Effector memory CD4-positive, alpha-beta T cell (primary cell): ENCODE results near the gene TBL2.
A peak's percentile ranks its signal among the peaks of the same experiment; 100 is the strongest.
"Not testable (repeated sequence)": the region's sequence is repeated elsewhere in the genome, so short reads cannot be mapped to it uniquely, and the experiment has no call there.

Experiments
- DNase-seq, 3 donors: peaks; one replicate each; pipeline ENCODE4 v3.0.0-alpha.2; 2020
- H3K27ac ChIP-seq: 2 replicates; pipeline ENCODE4 v1.7.0; 2013; ENCODE audit warnings: mild to moderate bottlenecking, low read length, moderate library complexity; ENCODE audit not compliant: insufficient read depth, poor library complexity, severe bottlenecking
- H3K27me3 ChIP-seq: replicated peaks from 2 replicates; pipeline ENCODE4 v1.7.0; 2013; ENCODE audit warnings: mild to moderate bottlenecking, low read length; ENCODE audit not compliant: insufficient read depth, control insufficient read depth, poor library complexity, severe bottlenecking
- H3K36me3 ChIP-seq: 2 replicates; pipeline ENCODE4 v1.7.0; 2013; ENCODE audit warnings: mild to moderate bottlenecking, low read length, moderate library complexity; ENCODE audit not compliant: control insufficient read depth, insufficient read depth
- H3K4me1 ChIP-seq: 2 replicates; pipeline ENCODE4 v1.7.0; 2013; ENCODE audit warnings: low read length, mild to moderate bottlenecking; ENCODE audit not compliant: control insufficient read depth, insufficient read depth, poor library complexity, severe bottlenecking
- H3K4me3 ChIP-seq: 2 replicates; pipeline ENCODE4 v1.7.0; 2013; ENCODE audit warnings: low read length, low read depth, mild to moderate bottlenecking; ENCODE audit not compliant: insufficient read depth, poor library complexity, severe bottlenecking
- H3K9me3 ChIP-seq: 2 replicates; pipeline ENCODE4 v1.7.0; 2013; ENCODE audit warnings: mild to moderate bottlenecking, low read length, moderate library complexity; ENCODE audit not compliant: control insufficient read depth

TBL2 gene

DNA sequence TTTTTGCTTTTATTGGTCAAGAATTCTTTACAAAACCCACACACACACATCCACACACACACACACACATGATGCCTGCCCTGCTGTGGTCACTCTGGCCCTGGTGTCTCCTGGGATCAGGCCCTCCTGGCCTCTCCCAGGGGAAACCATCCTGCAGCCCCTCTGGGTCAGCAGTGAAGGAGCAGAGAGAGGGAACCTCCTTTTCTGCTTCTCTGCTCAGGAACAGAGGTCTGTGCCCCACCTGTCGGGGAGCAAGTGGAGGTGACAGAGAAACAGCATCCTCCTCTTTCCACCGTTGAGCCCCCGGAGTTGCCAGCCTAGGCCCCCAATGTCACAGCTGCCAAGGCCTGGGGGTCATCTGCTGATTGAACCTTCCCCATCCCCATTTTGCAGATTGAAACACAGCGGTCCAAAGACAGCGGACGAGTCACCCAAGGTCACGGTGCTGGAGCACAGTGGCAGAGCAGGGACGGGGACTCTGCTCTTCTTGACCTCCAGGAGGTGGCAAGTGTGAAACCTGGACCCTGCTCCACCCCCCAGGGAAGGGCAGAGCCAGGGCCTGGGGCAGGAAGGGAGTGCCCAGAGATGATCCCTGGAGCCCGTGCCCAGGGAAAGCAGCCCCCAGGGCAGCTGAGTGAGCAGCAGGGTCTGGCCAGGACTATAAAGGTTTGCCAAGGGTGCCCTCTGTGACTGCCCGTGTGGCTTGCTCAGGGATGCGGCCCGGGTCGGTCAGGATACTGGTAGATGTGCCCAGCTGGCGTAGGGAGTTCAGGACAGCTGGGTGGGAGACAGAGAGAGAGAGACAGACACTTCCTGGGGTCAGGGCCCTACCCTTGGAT is 15.0 kb upstream of the TBL2 start:
- DNase-seq, result no peak
- no peaks in the 10 kb centered on the region for H3K27me3 ChIP-seq
- no peaks in the 10 kb centered on the region for H3K4me1 ChIP-seq
- no peak overlapping the region for H3K27ac ChIP-seq
- no peak overlapping the region for H3K4me3 ChIP-seq
- H3K9me3 ChIP-seq, result no peaks in the 10 kb centered on the region
- H3K36me3 ChIP-seq, result no peaks in the 10 kb centered on the region

GRCh38 chr7:73586911-73587310 is 8.5 kb upstream of the TBL2 start:
- Histone ChIP-seq H3K36me3 (no peaks in the 10 kb centered on the region), H3K27ac (no peak overlapping the region), H3K4me1 (no peaks in the 10 kb centered on the region), H3K4me3 (no peak overlapping the region), H3K9me3 (no peaks in the 10 kb centered on the region), H3K27me3 (no peaks in the 10 kb centered on the region)
- no peak for DNase-seq

DNA sequence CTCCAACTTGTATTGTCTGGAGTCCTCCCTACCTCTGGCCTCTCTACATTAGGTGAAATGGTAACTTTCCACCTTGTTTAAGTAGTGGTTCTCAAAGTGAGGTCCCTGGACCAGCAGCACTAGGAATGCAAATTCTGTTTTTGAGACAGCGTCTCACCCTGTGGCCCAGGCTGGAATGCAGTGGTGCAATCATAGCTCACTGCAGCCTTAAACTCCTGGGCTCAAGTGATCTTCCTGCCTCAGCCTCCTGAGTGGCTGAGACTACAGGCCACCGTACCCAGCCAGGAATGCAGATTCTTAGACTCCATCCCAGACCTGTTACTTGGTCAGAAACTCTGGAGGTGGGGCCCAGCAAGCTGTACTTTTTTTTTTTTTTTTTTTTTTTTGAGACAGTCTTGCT is 6.8 kb upstream of the TBL2 start:
- Histone ChIP-seq H3K27ac (no peak overlapping the region), H3K4me1 (no peaks in the 10 kb centered on the region), H3K36me3 (no peaks in the 10 kb centered on the region), H3K9me3 (no peaks in the 10 kb centered on the region), H3K27me3 (no peaks in the 10 kb centered on the region), H3K4me3 (no peak overlapping the region)
- DNase-seq, result no peak

DNA sequence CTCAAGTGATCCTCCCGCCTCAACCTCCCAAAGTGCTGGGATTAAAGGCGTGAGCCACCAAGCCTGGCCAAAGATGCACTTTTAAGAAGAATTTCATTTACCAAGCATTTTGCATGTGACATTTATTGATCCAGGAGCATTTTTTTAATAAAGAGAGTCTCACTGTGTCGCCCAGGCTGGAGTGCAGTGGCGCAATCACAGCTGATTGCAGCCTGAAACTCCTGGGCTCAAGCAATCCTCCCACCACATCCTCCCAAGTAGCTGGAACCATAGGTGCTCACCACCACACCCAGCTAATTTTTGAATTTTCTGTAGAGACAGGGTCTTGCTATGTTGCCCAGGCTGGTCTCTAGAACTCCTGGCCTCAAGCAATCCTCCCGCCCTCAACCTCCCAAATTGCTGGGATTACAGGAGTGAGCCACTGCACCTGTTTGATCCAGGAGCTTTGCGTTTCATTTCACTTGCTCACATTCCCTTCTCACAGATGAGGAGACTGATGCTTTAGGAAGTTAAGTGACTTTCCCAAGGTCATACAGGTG is 4.4 kb upstream of the TBL2 start:
- H3K27ac ChIP-seq, result no peak overlapping the region
- no peak for DNase-seq

GRCh38 chr7:73581006-73581405 is 2.6 kb upstream of the TBL2 start:
- peaks cover 17% of the 10 kb centered on the region for H3K4me1 ChIP-seq
- H3K36me3 ChIP-seq, H3K27me3 ChIP-seq, H3K9me3 ChIP-seq, H3K4me3 ChIP-seq, H3K27ac ChIP-seq, DNase-seq: not testable (repeated sequence)

More for the DNA sequence above, 4.4 kb upstream of the TBL2 start:
- Histone ChIP-seq H3K4me3 (no peak overlapping the region), H3K36me3 (no peaks in the 10 kb centered on the region), H3K4me1 (peaks cover 9% of the 10 kb centered on the region), H3K9me3 (no peaks in the 10 kb centered on the region), H3K27me3 (no peaks in the 10 kb centered on the region)

DNA sequence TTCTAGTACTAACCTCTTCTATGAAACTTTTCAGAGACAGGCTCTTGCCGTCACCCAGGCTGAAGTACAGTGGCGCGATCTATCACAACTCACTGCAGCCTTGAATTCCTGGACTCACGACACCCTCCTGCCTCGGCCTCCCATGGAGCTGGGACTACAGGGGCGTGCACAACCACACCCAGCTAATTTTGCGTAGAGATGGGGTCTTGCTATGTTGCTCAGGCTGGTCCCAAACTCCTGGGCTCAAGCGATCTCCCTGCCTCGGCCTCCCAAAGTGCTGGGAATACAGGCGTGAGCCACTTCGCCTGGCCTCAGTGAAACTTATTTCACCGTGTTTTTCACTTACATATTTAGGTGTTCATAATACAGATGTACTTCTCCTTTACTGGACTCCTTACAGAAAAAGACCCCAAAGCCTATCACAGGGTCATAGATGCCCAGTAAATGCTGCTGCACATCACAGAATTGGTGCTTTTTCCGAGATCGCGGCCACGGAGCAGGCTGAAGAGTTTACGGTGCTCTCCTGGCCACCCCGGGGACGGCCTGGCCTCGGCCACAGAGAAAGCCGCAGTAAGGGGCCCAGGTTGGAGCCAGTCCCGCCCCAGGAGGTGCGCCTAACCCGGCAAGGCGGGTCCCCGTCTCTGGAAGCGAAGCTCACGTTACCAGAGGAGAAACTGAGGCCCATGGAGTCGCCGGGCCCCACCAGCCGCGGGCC is 595 bp downstream of the TBL2 start:
- H3K4me3 ChIP-seq, result peak overlapping the region; percentile 94
- peaks cover 22% of the 10 kb centered on the region for H3K36me3 ChIP-seq
- DNase-seq, result peak in 1 of 3 donors; percentile 6
- peaks cover 17% of the 10 kb centered on the region for H3K4me1 ChIP-seq
- peak overlapping the region; percentile 86 for H3K27ac ChIP-seq
- no peaks in the 10 kb centered on the region for H3K27me3 ChIP-seq
- no peaks in the 10 kb centered on the region for H3K9me3 ChIP-seq

GRCh38 chr7:73573791-73574190 is 4.6 kb downstream of the TBL2 start:
- Histone ChIP-seq H3K4me3 (no peak overlapping the region), H3K9me3 (no peaks in the 10 kb centered on the region), H3K27ac (no peak overlapping the region), H3K4me1 (peaks cover 12% of the 10 kb centered on the region), H3K36me3 (peaks cover 58% of the 10 kb centered on the region), H3K27me3 (no peaks in the 10 kb centered on the region)
- DNase-seq, result no peak

DNA sequence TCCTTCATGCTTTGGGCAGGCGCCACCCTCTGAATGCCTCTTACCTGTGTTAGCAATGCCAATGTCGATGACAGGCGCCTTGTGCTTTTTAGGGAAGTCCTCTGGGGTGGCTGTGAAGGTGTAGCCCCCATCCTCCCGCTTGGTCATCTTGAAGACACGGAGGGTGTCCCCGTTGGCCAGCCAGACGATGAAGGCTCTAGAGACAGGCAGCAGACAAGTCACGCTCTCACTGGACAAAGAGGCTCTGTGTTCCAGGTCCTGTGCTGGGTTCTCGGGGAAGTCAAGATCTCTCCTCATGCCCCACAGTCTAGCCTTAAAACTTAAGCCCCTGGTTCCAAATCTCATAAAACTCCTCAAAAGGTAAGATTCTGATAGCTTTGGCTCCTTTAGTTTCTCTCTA is 5.1 kb downstream of the TBL2 start:
- Histone ChIP-seq H3K27me3 (no peaks in the 10 kb centered on the region), H3K4me3 (no peak overlapping the region), H3K9me3 (no peaks in the 10 kb centered on the region), H3K36me3 (peaks cover 61% of the 10 kb centered on the region), H3K4me1 (peaks cover 12% of the 10 kb centered on the region), H3K27ac (no peak overlapping the region)
- no peak for DNase-seq

GRCh38 chr7:73572767-73573186 is 5.6 kb downstream of the TBL2 start:
- peaks cover 8% of the 10 kb centered on the region for H3K4me1 ChIP-seq
- no peaks in the 10 kb centered on the region for H3K9me3 ChIP-seq
- DNase-seq, result no peak
- no peak overlapping the region for H3K27ac ChIP-seq
- no peak overlapping the region for H3K4me3 ChIP-seq
- no peaks in the 10 kb centered on the region for H3K27me3 ChIP-seq
- H3K36me3 ChIP-seq, result peaks cover 61% of the 10 kb centered on the region

- no peak for DNase-seq
- Histone ChIP-seq H3K27ac (no peak overlapping the region), H3K4me1 (no peaks in the 10 kb centered on the region), H3K4me3 (no peak overlapping the region), H3K27me3 (no peaks in the 10 kb centered on the region), H3K36me3 (peaks cover 61% of the 10 kb centered on the region), H3K9me3 (no peaks in the 10 kb centered on the region)
These were observed 7.4 kb downstream of the TBL2 start for GRCh38 chr7:73570977-73571376.
